ENCODE measurements around the gene RADIL.

GRCh38 chr7:4905171-4905570 lies 21.7 kb upstream of the RADIL start:
- TF ChIP-seq CTCF (conservative IDR thresholded peaks at IDR 0.05; ENCODE audit: low read depth, low read length) (no peak), EZH2 (IDR thresholded peaks at IDR 0.05; ENCODE audit: low read length, unreplicated experiment) (no peak), EZH2phosphoT487 (IDR thresholded peaks at IDR 0.05; ENCODE audit: borderline replicate concordance, low read length) (no peak)

Measured in PC-3 (cell line).